WTC11 (cell line): ENCODE data around the gene EBPL.

Experiments
- CBFB ChIP-seq: sonication (generic); formaldehyde crosslinking; IDR thresholded peaks from 2 replicates; pipeline ENCODE4 v1.8.1; 2022; ENCODE audit warnings: mild to moderate bottlenecking, low read depth, missing genetic modification reagents
- CTCF ChIP-seq: fragments of 200-600 bp; IDR thresholded peaks from 2 replicates; pipeline ENCODE4 v1.8.0; 2022; ENCODE audit warnings: antibody characterized with exemption
- NR3C1 ChIP-seq: sonication (generic); formaldehyde crosslinking; conservative IDR thresholded peaks from 2 replicates; pipeline ENCODE4 v1.8.1; 2023; ENCODE audit warnings: low read depth, mild to moderate bottlenecking, missing genetic modification reagents
- ZNF532 ChIP-seq: fragments of 250-450 bp; sonication (Bioruptor Pico); IDR thresholded peaks from 2 replicates; pipeline ENCODE4 v1.9.0; 2021; ENCODE audit warnings: mild to moderate bottlenecking, borderline replicate concordance

DNA sequence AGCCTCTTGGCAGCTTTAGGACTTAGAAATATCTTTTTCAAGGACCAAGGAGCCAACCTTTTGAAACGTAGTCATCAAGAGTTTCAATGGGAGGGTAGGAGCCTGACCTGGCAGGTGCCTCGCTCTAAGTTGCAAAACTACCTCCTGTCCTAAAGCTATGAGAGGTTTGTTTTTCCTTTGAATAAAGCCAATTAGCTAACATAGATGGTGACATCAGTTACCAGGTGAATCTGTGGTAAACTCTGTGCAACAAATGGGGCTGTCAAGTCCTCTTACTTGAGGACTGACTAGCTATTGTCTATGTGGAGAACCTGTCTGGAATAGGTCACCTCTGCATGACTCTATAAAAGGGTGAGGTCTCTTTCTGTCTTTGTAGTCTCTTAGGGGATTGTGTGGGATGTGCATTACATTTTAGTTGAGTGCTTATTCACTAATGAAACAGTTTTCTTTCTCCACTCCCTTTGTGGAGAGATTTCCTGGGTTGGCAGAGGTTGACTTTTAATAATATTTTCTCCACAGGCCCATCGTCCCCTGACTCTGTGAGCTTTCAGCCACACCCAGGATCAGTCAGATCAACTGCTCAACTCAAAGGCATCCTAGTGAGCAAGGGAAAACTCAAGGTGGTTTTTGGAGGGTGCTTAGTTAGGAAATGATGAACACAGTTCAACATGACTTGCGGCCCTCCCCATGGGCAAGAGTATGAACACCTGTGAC lies 53.1 kb downstream of the EBPL start:
- TF ChIP-seq CTCF (no peak), CBFB (CRISPR knock-in tag) (no peak), NR3C1 (no peak), ZNF532 (CRISPR knock-in tag) (no peak)
